ENCODE measurements around the gene UNC93B1. TPM values are rescaled to one million over a fixed set of nuclear protein-coding genes. Genes with fewer than 3 reads are reported as not detected.

UNC93B1 gene
- polyA plus RNA-seq, 1 experiment = 38.0 TPM

GRCh38 chr11:68026391-68027105, 22.7 kb upstream of the UNC93B1 start:
- DNase-seq (ENCODE audit: low read depth) = no peak
- POLR2A ChIA-PET = no interaction called here

GRCh38 chr11:68025047-68025446, 21.1 kb upstream of the UNC93B1 start:
- CTCF ChIA-PET = interaction anchor here (0.7 kb wide), 1 partner anchor 10 kb away, joined by 3 read pairs; no protein-coding TSS in a partner anchor
- POLR2A ChIA-PET = no interaction called here
- H3K36me3 ChIP-seq (ENCODE audit: control insufficient read depth, insufficient read depth, low read length) = peaks cover 18% of the 10 kb centered on the region
- no peak for TF ChIP-seq CTCF (IDR thresholded peaks at IDR 0.05; ENCODE audit: insufficient read depth, low read depth, low read length)
- DNase-seq (ENCODE audit: low read depth) = no peak
- no peak overlapping the region for H3K4me3 ChIP-seq (ENCODE audit: low read depth, low read length)
- no peaks in the 10 kb centered on the region for H3K27me3 ChIP-seq (ENCODE audit: control insufficient read depth, insufficient read depth, low read length)

More at GRCh38 chr11:68026391-68027105, 22.7 kb upstream of the UNC93B1 start:
- H3K27me3 ChIP-seq (ENCODE audit: control insufficient read depth, insufficient read depth, low read length) = no peaks in the 10 kb centered on the region
- no peak overlapping the region for H3K4me3 ChIP-seq (ENCODE audit: low read depth, low read length)
- CTCF ChIA-PET = no interaction called here
- TF ChIP-seq CTCF (IDR thresholded peaks at IDR 0.05; ENCODE audit: insufficient read depth, low read depth, low read length) = no peak
- peaks cover 17% of the 10 kb centered on the region for H3K36me3 ChIP-seq (ENCODE audit: control insufficient read depth, insufficient read depth, low read length)

- Histone ChIP-seq H3K27me3 (ENCODE audit: control insufficient read depth, insufficient read depth, low read length) (no peaks in the 10 kb centered on the region), H3K36me3 (ENCODE audit: control insufficient read depth, insufficient read depth, low read length) (peaks cover 18% of the 10 kb centered on the region), H3K4me3 (ENCODE audit: low read depth, low read length) (no peak overlapping the region)
- ChIA-PET CTCF (no interaction called here), POLR2A (no interaction called here)
- no peak for TF ChIP-seq CTCF (IDR thresholded peaks at IDR 0.05; ENCODE audit: insufficient read depth, low read depth, low read length)
- no peak for DNase-seq (ENCODE audit: low read depth)
Observed at GRCh38 chr11:68024508-68024907, 20.6 kb upstream of the UNC93B1 start.

GRCh38 chr11:68022531-68022930, 18.6 kb upstream of the UNC93B1 start:
- POLR2A ChIA-PET = interaction anchor here (0.6 kb wide), 1 partner anchor 660 kb away, joined by 3 read pairs; no protein-coding TSS in a partner anchor
- peaks cover 18% of the 10 kb centered on the region for H3K36me3 ChIP-seq (ENCODE audit: control insufficient read depth, insufficient read depth, low read length)

More at GRCh38 chr11:68022531-68022930, 18.6 kb upstream of the UNC93B1 start:
- TF ChIP-seq CTCF (IDR thresholded peaks at IDR 0.05; ENCODE audit: insufficient read depth, low read depth, low read length) = no peak
- H3K4me3 ChIP-seq (ENCODE audit: low read depth, low read length) = no peak overlapping the region
- no peak for DNase-seq (ENCODE audit: low read depth)
- H3K27me3 ChIP-seq (ENCODE audit: control insufficient read depth, insufficient read depth, low read length) = no peaks in the 10 kb centered on the region
- CTCF ChIA-PET = interaction anchor here (1.1 to 1.9 kb wide), 3 partner anchors 8 to 28 kb away, joined by 3 to 9 read pairs (median 3); partner anchors contain the start of gene NDUFS8

All from BJ (cell line).